GM23338 (cell line): Measurements from ENCODE around the gene RNF13. TPM values are rescaled to one million over a fixed set of nuclear protein-coding genes. Genes with fewer than 3 reads are reported as not detected.

Experiments used
- ATAC-seq: fragments of 200-7000 bp; cut with Tn5 transposase; 3 replicates; pipeline ENCODE4 v1.9.1; 2020
- DNase-seq: peaks from one replicate; pipeline ENCODE4 v3.0.0-alpha.2; 2015; ENCODE audit warnings: low spot score
- H2AFZ ChIP-seq: fragments of 200-600 bp; sonication (generic); 2 replicates; pipeline ENCODE4 v1.8.0; 2016; ENCODE audit warnings: antibody characterized with exemption, mild to moderate bottlenecking, moderate library complexity
- H3F3A ChIP-seq: fragments of 200-600 bp; sonication (generic); replicated peaks from 2 replicates; pipeline ENCODE4 v1.8.0; 2017; ENCODE audit warnings: antibody characterized with exemption, mixed run types, low read depth
- H3K27ac ChIP-seq: fragments of 200-600 bp; sonication (generic); 2 replicates; pipeline ENCODE4 v1.6.1; 2016; ENCODE audit warnings: low read depth
- H3K27me3 ChIP-seq: fragments of 200-600 bp; sonication (generic); 2 replicates; pipeline ENCODE4 v1.8.0; 2016; ENCODE audit warnings: mild to moderate bottlenecking, mixed run types, moderate library complexity; ENCODE audit not compliant: insufficient read depth
- H3K36me3 ChIP-seq: fragments of 200-600 bp; sonication (generic); 2 replicates; pipeline ENCODE4 v1.8.0; 2016; ENCODE audit warnings: mild to moderate bottlenecking; ENCODE audit not compliant: insufficient read depth
- H3K4me1 ChIP-seq: fragments of 200-600 bp; sonication (generic); 2 replicates; pipeline ENCODE4 v1.8.0; 2016; ENCODE audit warnings: mild to moderate bottlenecking, moderate library complexity; ENCODE audit not compliant: insufficient read depth
- H3K4me2 ChIP-seq: fragments of 200-600 bp; sonication (generic); 2 replicates; pipeline ENCODE4 v1.7.1; 2017; ENCODE audit warnings: mixed run types
- H3K4me3 ChIP-seq: fragments of 200-600 bp; sonication (generic); 2 replicates; pipeline ENCODE4 v1.6.1; 2016; ENCODE audit warnings: mixed run types
- H3K79me2 ChIP-seq: fragments of 200-600 bp; sonication (generic); replicated peaks from 2 replicates; pipeline ENCODE4 v1.8.0; 2017; ENCODE audit warnings: mild to moderate bottlenecking; ENCODE audit not compliant: insufficient read depth
- H3K9me2 ChIP-seq: fragments of 200-600 bp; sonication (generic); 2 replicates; pipeline ENCODE4 v1.8.0; 2017; ENCODE audit not compliant: insufficient read depth
- H4K20me1 ChIP-seq: fragments of 200-600 bp; sonication (generic); replicated peaks from 2 replicates; pipeline ENCODE4 v1.8.0; 2017; ENCODE audit warnings: mild to moderate bottlenecking; ENCODE audit not compliant: insufficient read depth
- H3K27ac Mint-ChIP-seq: 2 replicates; pipeline ENCODE4 v1.8.0; 2020; ENCODE audit warnings: inconsistent platforms, mild to moderate bottlenecking, moderate library complexity, mixed read lengths
- H3K27me3 Mint-ChIP-seq: 3 replicates; pipeline ENCODE4 v1.8.0; 2022; ENCODE audit warnings: low read depth, mild to moderate bottlenecking, moderate library complexity, mixed read lengths, inconsistent platforms; ENCODE audit not compliant: insufficient read depth, poor library complexity
- H3K36me3 Mint-ChIP-seq: 3 replicates; pipeline ENCODE4 v1.8.0; 2021; ENCODE audit warnings: low read depth, mild to moderate bottlenecking, inconsistent platforms, moderate library complexity, mixed read lengths
- H3K4me1 Mint-ChIP-seq: 3 replicates; pipeline ENCODE4 v1.8.0; 2020; ENCODE audit warnings: mild to moderate bottlenecking, inconsistent platforms, mixed read lengths
- H3K4me3 Mint-ChIP-seq: 3 replicates; pipeline ENCODE4 v1.8.0; 2021; ENCODE audit warnings: moderate library complexity, mild to moderate bottlenecking, inconsistent platforms, mixed read lengths
- H3K9me3 Mint-ChIP-seq: 3 replicates; pipeline ENCODE4 v1.8.0; 2020; ENCODE audit warnings: moderate library complexity, mild to moderate bottlenecking, inconsistent platforms, mixed read lengths
- JUNB ChIP-seq: IDR thresholded peaks from one replicate; pipeline ENCODE4 v1.6.1; 2016; ENCODE audit warnings: antibody characterized with exemption; ENCODE audit not compliant: unreplicated experiment
- ZNF331 ChIP-seq: fragments of 250-450 bp; sonication (Bioruptor Pico); IDR thresholded peaks from 2 replicates; pipeline ENCODE4 v1.5.0; 2020; ENCODE audit warnings: low read depth, mild to moderate bottlenecking, moderate library complexity
- ZNF462 ChIP-seq: fragments of 250-450 bp; sonication (Bioruptor Pico); IDR thresholded peaks from 2 replicates; pipeline ENCODE4 v1.5.0; 2020; ENCODE audit warnings: mild to moderate bottlenecking, moderate library complexity
- polyA plus RNA-seq: library from polyadenylated mRNA; unstranded; fragments of >200 nt; fragmentation: Nextera tagmentation; extraction: Ambion mirVana; gene quantifications from 2 replicates; pipeline ENCODE4 v1.2.1, GENCODE V29; 2016
- total RNA-seq: library from RNA; depleted of rRNA; stranded (reverse); fragments of >200 nt; shearing (Covaris generic); gene quantifications from 2 replicates; pipeline ENCODE4 v1.2.3, GENCODE V29; 2014

The RNF13 gene
- total and polyA plus RNA-seq, 2 experiments from 2014 or later, result 46.3 to 101 TPM

- Histone ChIP-seq H3K27me3 (no peaks in the 10 kb centered on the region), H3K36me3 (no peaks in the 10 kb centered on the region; the same call in 1 of the 2 replicates), H3K4me2 (no peak overlapping the region), H3K4me3 (no peak overlapping the region), H3K9me2 (no peaks in the 10 kb centered on the region), H3K27ac (no peak overlapping the region), H2AFZ (no peak overlapping the region), H3K4me1 (peaks cover 4% of the 10 kb centered on the region; the same call in 1 of the 2 replicates), H3F3A (no peaks in the 10 kb centered on the region), H3K79me2 (no peaks in the 10 kb centered on the region; the same call in 1 of the 2 replicates), H4K20me1 (no peaks in the 10 kb centered on the region)
- H3K36me3 Mint-ChIP-seq, result peaks cover 12% of the 10 kb centered on the region
- H3K27ac Mint-ChIP-seq, result no peak overlapping the region
- DNase-seq (no peak), ATAC-seq (no peak)
- H3K9me3 Mint-ChIP-seq, result no peaks in the 10 kb centered on the region
- no peak overlapping the region for H3K4me3 Mint-ChIP-seq
- H3K4me1 Mint-ChIP-seq, result peaks cover 5% of the 10 kb centered on the region; the same call in 1 of the 3 replicates
- no peaks in the 10 kb centered on the region for H3K27me3 Mint-ChIP-seq
- TF ChIP-seq ZNF462 (CRISPR knock-in tag), result no peak
Measured at GRCh38 chr3:149858911-149859310, 45.9 kb downstream of the RNF13 start.

- H3K36me3 Mint-ChIP-seq, result peaks cover 10% of the 10 kb centered on the region
- H3K27me3 Mint-ChIP-seq, result no peaks in the 10 kb centered on the region
- Histone ChIP-seq H4K20me1 (no peaks in the 10 kb centered on the region), H3K4me1 (peaks cover 4% of the 10 kb centered on the region; the same call in 1 of the 2 replicates), H3K36me3 (no peaks in the 10 kb centered on the region; the same call in 1 of the 2 replicates), H3K9me2 (no peaks in the 10 kb centered on the region; the same call in 1 of the 2 replicates), H3K27ac (no peak overlapping the region), H2AFZ (no peak overlapping the region), H3K4me3 (no peak overlapping the region), H3K4me2 (no peak overlapping the region), H3K79me2 (peaks cover 4% of the 10 kb centered on the region), H3K27me3 (no peaks in the 10 kb centered on the region), H3F3A (no peaks in the 10 kb centered on the region)
- H3K4me1 Mint-ChIP-seq, result peaks cover 9% of the 10 kb centered on the region; the same call in 2 of the 3 replicates
- H3K9me3 Mint-ChIP-seq, result no peaks in the 10 kb centered on the region
- H3K27ac Mint-ChIP-seq, result no peak overlapping the region
- DNase-seq (no peak), ATAC-seq (no peak)
- no peak overlapping the region for H3K4me3 Mint-ChIP-seq
- TF ChIP-seq ZNF331 (CRISPR knock-in tag) (no peak), JUNB (no peak), ZNF462 (CRISPR knock-in tag) (no peak)
Measured at GRCh38 chr3:149860881-149861280, 47.9 kb downstream of the RNF13 start.
